ENCODE measurements around the gene C1QTNF6. TPM values are rescaled to one million over a fixed set of nuclear protein-coding genes. Genes with fewer than 3 reads are reported as not detected.
A peak's percentile ranks its signal among the peaks of the same experiment; 100 is the strongest.

Gene C1QTNF6
- total and polyA plus RNA-seq, 2 of the 4 experiments (the other 2 are of a cell fraction) = 1.1 to 10.9 TPM

GRCh38 chr22:37195921-37196320 lies 7.9 kb upstream of the C1QTNF6 start:
- no peaks in the 10 kb centered on the region for H3K9me3 ChIP-seq (ENCODE audit: control insufficient read depth, insufficient read depth, low read length)
- intact Hi-C loops (cut with micrococcal nuclease) = loop anchor here (5.0 kb wide), 2 partner anchors 144 to 414 kb away; partner anchors contain the start of gene KCTD17
- H3K79me1 ChIP-seq (ENCODE audit: low read depth in 1 of 2, low read length in 2 of 2) = peaks cover 0 to 6% of the 10 kb centered on the region in 2 experiments; a peak in 1 of 4 replicates
- WGBS, 2 experiments (ENCODE audit: extremely low coverage in 2 of 2, insufficient read length in 1 of 2) = no CpG with 5 or more reads among the region's 4 CpGs
- no peak overlapping the region for H3K4me2 ChIP-seq (ENCODE audit: low read depth, low read length)
- H3K9ac ChIP-seq (ENCODE audit: low read depth, low read length) = no peak overlapping the region
- H3K27me3 ChIP-seq (ENCODE audit: control insufficient read depth, insufficient read depth, low read length) = no peaks in the 10 kb centered on the region
- no peak overlapping the region for H2BK20ac ChIP-seq (ENCODE audit: low read depth, low read length)
- H3K14ac ChIP-seq (replicated peaks; ENCODE audit: low read depth, low read length) = no peak overlapping the region
- no peak overlapping the region for H3K4me3 ChIP-seq (ENCODE audit: insufficient read depth, low read depth, low read length)
- no peak overlapping the region for H3K4ac ChIP-seq (ENCODE audit: low read depth, low read length)
- CTCF ChIA-PET = no interaction called here
- no peak overlapping the region for H4K5ac ChIP-seq (ENCODE audit: low read depth, low read length)
- peak; percentile 16 for DNase-seq
- H3K4me1 ChIP-seq (ENCODE audit: control insufficient read depth, insufficient read depth, low read length) = peaks cover 20% of the 10 kb centered on the region
- no TSS peak for BruUV-seq (replicated peaks)
- dilution Hi-C loops (cut with HindIII; ENCODE audit: low sequenced_read_pairs, unreplicated experiment) = no loop called here
- H4K91ac ChIP-seq (ENCODE audit: insufficient read depth, low read depth, low read length) = no peak overlapping the region
- H2BK120ac ChIP-seq (ENCODE audit: low read depth, low read length) = no peak overlapping the region
- in situ Hi-C loops (cut with MboI; ENCODE audit: low sequenced_read_pairs) = loop anchor here (5.0 kb wide), 1 partner anchor 34 kb away; no protein-coding TSS in a partner anchor
- H3K27ac ChIP-seq (ENCODE audit: insufficient read depth, low read length) = no peak overlapping the region
- H3K56ac ChIP-seq (ENCODE audit: extremely low read depth, insufficient read depth, low read length) = no peak overlapping the region
- POLR2A ChIA-PET (ENCODE audit: unreplicated experiment) = no interaction called here
- H3K18ac ChIP-seq (ENCODE audit: low read depth, low read length) = no peak overlapping the region
- no peak overlapping the region for H2AK9ac ChIP-seq (replicated peaks; ENCODE audit: low read depth, low read length, poor library complexity)
- H2BK5ac ChIP-seq (ENCODE audit: low read depth, low read length, poor library complexity, severe bottlenecking) = no peak overlapping the region
- H3K36me3 ChIP-seq (ENCODE audit: control insufficient read depth, insufficient read depth, low read length) = no peaks in the 10 kb centered on the region
- H4K20me1 ChIP-seq (ENCODE audit: insufficient read depth, low read length) = no peaks in the 10 kb centered on the region
- H2AK5ac ChIP-seq (ENCODE audit: low read depth, low read length) = no peak overlapping the region
- H2AFZ ChIP-seq (replicated peaks; ENCODE audit: low read length, poor library complexity) = peak overlapping the region; percentile 27
- no peak for ATAC-seq (ENCODE audit: low read depth)
- no peak overlapping the region for H2BK15ac ChIP-seq (ENCODE audit: low read depth, low read length)
- TF ChIP-seq MAZ (IDR thresholded peaks at IDR 0.05; ENCODE audit: borderline replicate concordance, low read depth, low read length) = no peak
- no peak for TF ChIP-seq RAD21 (IDR thresholded peaks at IDR 0.05; ENCODE audit: low read length)
- no peak for TF ChIP-seq CEBPB (IDR thresholded peaks at IDR 0.05; ENCODE audit: low read depth, low read length)
- TF ChIP-seq FOS (IDR thresholded peaks at IDR 0.05; ENCODE audit: low read depth, low read length) = no peak
- TF ChIP-seq CHD1 (IDR thresholded peaks at IDR 0.05; ENCODE audit: low read depth, low read length) = no peak
- TF ChIP-seq ELK1 (IDR thresholded peaks at IDR 0.05; ENCODE audit: borderline replicate concordance, low read depth, low read length) = no peak
- TF ChIP-seq USF2 (IDR thresholded peaks at IDR 0.05; ENCODE audit: low read depth, low read length) = no peak
- no peak for TF ChIP-seq NFE2L2 (IDR thresholded peaks at IDR 0.05; ENCODE audit: low read depth, low read length)
- no peak for TF ChIP-seq MAFK (IDR thresholded peaks at IDR 0.05; ENCODE audit: low read depth, low read length)
- no peak for TF ChIP-seq SMC3 (IDR thresholded peaks at IDR 0.05; ENCODE audit: low read depth, low read length)
- TF ChIP-seq RCOR1 (IDR thresholded peaks at IDR 0.05; ENCODE audit: insufficient replicate concordance, low read length) = no peak
- TF ChIP-seq POLR2A (IDR thresholded peaks at IDR 0.05; ENCODE audit: low read depth, low read length) = no peak
- no peak for TF ChIP-seq CTCF (conservative IDR thresholded peaks at IDR 0.05; ENCODE audit: low read depth, low read length)
- no peak for TF ChIP-seq RFX5 (IDR thresholded peaks at IDR 0.05; ENCODE audit: low read depth, low read length)
- no peak for TF ChIP-seq BHLHE40 (IDR thresholded peaks at IDR 0.05; ENCODE audit: low read depth, low read length)
- no peak for TF ChIP-seq MXI1 (IDR thresholded peaks at IDR 0.05; ENCODE audit: borderline replicate concordance, low read depth, low read length)
- peaks cover 7% of the 10 kb centered on the region for H3K9me1 ChIP-seq (ENCODE audit: insufficient read depth, low read length)
- no peak overlapping the region for H4K8ac ChIP-seq (ENCODE audit: low read depth in 2 of 2, low read length in 2 of 2)
- H3K23ac ChIP-seq (ENCODE audit: low read depth, low read length) = no peak overlapping the region
